Tibial artery (tissue), 4 donors: ENCODE results near the gene MMP10.

Experiments
- DNase-seq, 2 donors: peaks; one replicate each; pipeline ENCODE4 v3.0.0-alpha.2; 2019
- H3K27ac ChIP-seq, 2 donors: fragments of 200-600 bp; sonication (generic) in 1 of 2; 1 replicate in 1 of 2; 2 replicates in 1 of 2; pipeline ENCODE4 v1.5.1; 2018 to 2019; ENCODE audit warnings: mild to moderate bottlenecking in 1 of 2
- H3K27me3 ChIP-seq, 2 donors: fragments of 200-600 bp; sonication (generic) in 1 of 2; one replicate each; pipeline versions ENCODE4 v1.5.1 to v1.6.0; 2016 to 2019
- H3K36me3 ChIP-seq, 3 donors: fragments of 200-600 bp; sonication (generic) in 2 of 3; one replicate each; pipeline ENCODE4 v1.5.1; 2016 to 2019; ENCODE audit warnings: mild to moderate bottlenecking in 2 of 3
- H3K4me1 ChIP-seq, 4 donors: fragments of 200-600 bp; sonication (generic) in 2 of 4; 1 replicate in 3 of 4; 2 replicates in 1 of 4; pipeline ENCODE4 v1.5.1; 2016 to 2019
- H3K4me3 ChIP-seq, 2 donors: fragments of 200-600 bp; sonication (generic) in 1 of 2; 1 replicate in 1 of 2; 2 replicates in 1 of 2; pipeline ENCODE4 v1.5.1; 2018 to 2019; ENCODE audit warnings: mild to moderate bottlenecking in 2 of 2
- H3K9me3 ChIP-seq, 3 donors: fragments of 200-600 bp; sonication (generic) in 1 of 3; one replicate each; pipeline ENCODE4 v1.5.1; 2016 to 2019
- CTCF ChIP-seq, 2 experiments: fragments of 200-600 bp in 1 of 2; fragments of 450-650 bp in 1 of 2; IDR thresholded peaks; one replicate each; pipeline ENCODE4 v1.5.1; 2017 to 2019; ENCODE audit warnings: antibody characterized with exemption in 2 of 2, mild to moderate bottlenecking in 1 of 2, moderate library complexity in 1 of 2
- intact Hi-C: fragments of 100-400 bp; cut with DNase I; formaldehyde crosslinking; loops from one replicate; pipeline ENCODE4 v1.15.0; 2023; ENCODE audit warnings: low total_unique reads

MMP10 gene

GRCh38 chr11:102770191-102770590, 10.2 kb downstream of the MMP10 start:
- no peak for DNase-seq
- no peaks in the 10 kb centered on the region for H3K36me3 ChIP-seq
- intact Hi-C loops, result no loop called here
- H3K27ac ChIP-seq, result no peak overlapping the region
- no peak overlapping the region for H3K4me3 ChIP-seq
- H3K4me1 ChIP-seq, result no peaks in the 10 kb centered on the region
- H3K27me3 ChIP-seq, result no peaks in the 10 kb centered on the region
- H3K9me3 ChIP-seq, result no peaks in the 10 kb centered on the region
- no peak for TF ChIP-seq CTCF (IDR thresholded peaks at IDR 0.05)

GRCh38 chr11:102767800-102768199, 12.6 kb downstream of the MMP10 start:
- intact Hi-C loops, result no loop called here
- TF ChIP-seq CTCF (IDR thresholded peaks at IDR 0.05), result no peak
- no peaks in the 10 kb centered on the region for H3K4me1 ChIP-seq
- H3K4me3 ChIP-seq, result no peak overlapping the region
- H3K27me3 ChIP-seq, result no peaks in the 10 kb centered on the region
- no peak overlapping the region for H3K27ac ChIP-seq
- H3K36me3 ChIP-seq, result no peaks in the 10 kb centered on the region
- DNase-seq, result no peak
- H3K9me3 ChIP-seq, result no peaks in the 10 kb centered on the region

GRCh38 chr11:102763440-102763839, 17.0 kb downstream of the MMP10 start:
- Histone ChIP-seq H3K27ac (no peak overlapping the region), H3K27me3 (no peaks in the 10 kb centered on the region), H3K4me3 (no peak overlapping the region), H3K4me1 (no peaks in the 10 kb centered on the region), H3K36me3 (no peaks in the 10 kb centered on the region), H3K9me3 (no peaks in the 10 kb centered on the region)
- intact Hi-C loops, result no loop called here
- TF ChIP-seq CTCF (IDR thresholded peaks at IDR 0.05), result no peak
- DNase-seq, result no peak

- H3K36me3 ChIP-seq, result no peaks in the 10 kb centered on the region
- no peak for DNase-seq
- H3K4me3 ChIP-seq, result no peak overlapping the region
- H3K27me3 ChIP-seq, result no peaks in the 10 kb centered on the region
- no peaks in the 10 kb centered on the region for H3K4me1 ChIP-seq
- TF ChIP-seq CTCF (IDR thresholded peaks at IDR 0.05), result no peak
- no peaks in the 10 kb centered on the region for H3K9me3 ChIP-seq
- H3K27ac ChIP-seq, result no peak overlapping the region
- intact Hi-C loops, result no loop called here
Measured at GRCh38 chr11:102762361-102762767, 18.1 kb downstream of the MMP10 start.

GRCh38 chr11:102761646-102762238, 18.7 kb downstream of the MMP10 start:
- no peak for TF ChIP-seq CTCF (IDR thresholded peaks at IDR 0.05)
- no peaks in the 10 kb centered on the region for H3K27me3 ChIP-seq
- intact Hi-C loops, result no loop called here
- no peak overlapping the region for H3K4me3 ChIP-seq
- no peaks in the 10 kb centered on the region for H3K4me1 ChIP-seq
- no peaks in the 10 kb centered on the region for H3K9me3 ChIP-seq
- H3K27ac ChIP-seq, result no peak overlapping the region
- DNase-seq, result no peak
- H3K36me3 ChIP-seq, result no peaks in the 10 kb centered on the region
